GM12878 (cell line): ENCODE data around the gene RNF183. TPM values are rescaled to one million over a fixed set of nuclear protein-coding genes. Genes with fewer than 3 reads are reported as not detected.

Source experiments
- ATF2 ChIP-seq: IDR thresholded peaks from 2 replicates; pipeline ENCODE4 v1.6.1; 2012; ENCODE audit warnings: low read length, inconsistent platforms
- CREM ChIP-seq: IDR thresholded peaks from 2 replicates; pipeline ENCODE4 v1.6.1; 2014; ENCODE audit warnings: antibody characterized with exemption, low read depth
- GATAD2B ChIP-seq: fragments of 450-650 bp; conservative IDR thresholded peaks from 2 replicates; pipeline ENCODE4 v1.6.1; 2017; ENCODE audit warnings: low read depth, mild to moderate bottlenecking, moderate library complexity
- HDGF ChIP-seq: fragments of 450-650 bp; IDR thresholded peaks from 2 replicates; pipeline ENCODE4 v1.6.1; 2016; ENCODE audit warnings: antibody characterized with exemption
- IRF4 ChIP-seq: IDR thresholded peaks from 2 replicates; pipeline ENCODE4 v1.6.1; 2011; ENCODE audit warnings: low read depth, low read length
- JUND ChIP-seq: IDR thresholded peaks from 2 replicates; pipeline ENCODE4 v1.6.1; 2012; ENCODE audit warnings: low read depth, mild to moderate bottlenecking, low read length, improper control_type of control experiment, moderate library complexity
- MEF2A ChIP-seq: IDR thresholded peaks from 2 replicates; pipeline ENCODE4 v1.6.1; 2011; ENCODE audit warnings: low read depth, mild to moderate bottlenecking, low read length, moderate library complexity; ENCODE audit not compliant: insufficient read depth
- MTA3 ChIP-seq: IDR thresholded peaks from 2 replicates; pipeline ENCODE4 v1.6.1; 2012; ENCODE audit warnings: low read length, inconsistent platforms, borderline replicate concordance
- NR2C1 ChIP-seq: fragments of 450-650 bp; IDR thresholded peaks from 2 replicates; pipeline ENCODE4 v1.6.1; 2017; ENCODE audit warnings: antibody characterized with exemption, mild to moderate bottlenecking, moderate library complexity
- PAX5 ChIP-seq: IDR thresholded peaks from 2 replicates; pipeline ENCODE4 v1.6.1; 2011; ENCODE audit warnings: low read depth, low read length, borderline replicate concordance
- PKNOX1 ChIP-seq: fragments of 450-650 bp; IDR thresholded peaks from 2 replicates; pipeline ENCODE4 v1.6.1; 2016; ENCODE audit warnings: mild to moderate bottlenecking
- POLR2A ChIP-seq: IDR thresholded peaks from 2 replicates; pipeline ENCODE4 v1.6.1; 2011; ENCODE audit warnings: low read depth, mild to moderate bottlenecking, low read length
- POU2F2 ChIP-seq: IDR thresholded peaks from 3 replicates; pipeline ENCODE4 v1.6.1; 2011; ENCODE audit warnings: low read depth, mild to moderate bottlenecking, low read length, borderline replicate concordance
- RB1 ChIP-seq: fragments of 450-650 bp; formaldehyde crosslinking; IDR thresholded peaks from 2 replicates; pipeline ENCODE4 v1.6.1; 2017; ENCODE audit warnings: mild to moderate bottlenecking, borderline replicate concordance
- RUNX3 ChIP-seq: IDR thresholded peaks from 2 replicates; pipeline ENCODE4 v1.6.1; 2012; ENCODE audit warnings: low read length, inconsistent platforms
- SMARCA5 ChIP-seq: fragments of 450-650 bp; IDR thresholded peaks from 2 replicates; pipeline ENCODE4 v1.6.1; 2017; ENCODE audit warnings: mild to moderate bottlenecking
- SUZ12 ChIP-seq: fragments of 200-600 bp; sonication (generic); IDR thresholded peaks from one replicate; pipeline ENCODE4 v1.6.1; 2018; ENCODE audit warnings: antibody characterized with exemption, mild to moderate bottlenecking; ENCODE audit not compliant: unreplicated experiment
- USF2 ChIP-seq: IDR thresholded peaks from 2 replicates; pipeline ENCODE4 v1.6.1; 2011; ENCODE audit warnings: low read depth, low read length, improper control_type of control experiment, borderline replicate concordance
- ZBTB11 ChIP-seq: fragments of 450-650 bp; formaldehyde crosslinking; IDR thresholded peaks from 2 replicates; pipeline ENCODE4 v1.5.0; 2022; ENCODE audit warnings: mild to moderate bottlenecking, missing genetic modification characterization
- ZNF207 ChIP-seq: fragments of 450-650 bp; IDR thresholded peaks from 2 replicates; pipeline ENCODE4 v1.6.1; 2014; ENCODE audit warnings: antibody characterized with exemption, mild to moderate bottlenecking, borderline replicate concordance
- polyA plus RNA-seq, 11 experiments: library from polyadenylated mRNA; depleted of rRNA in 4 of 11; unstranded in 6 of 11; stranded (reverse) in 5 of 11; fragments of >200 nt; fragmentation: Nextera tagmentation in 4 of 11; fragmentation: Illumina TruSeq in 1 of 11; extraction: Ambion mirVana in 4 of 11; extraction: Trizol in 1 of 11; gene quantifications; 1 replicate in 1 of 11; 2 replicates in 10 of 11; pipeline versions ENCODE4 v1.2.1 to v1.2.3, GENCODE V29; 2011 to 2016; ENCODE audit warnings: inconsistent platforms in 2 of 11, missing spikeins in 2 of 11, low read depth in 1 of 11
- total RNA-seq, 4 experiments: library from RNA; depleted of rRNA in 3 of 4; stranded (reverse); fragments of >200 nt in 3 of 4; fragmentation: Illumina TruSeq in 1 of 4; extraction: Trizol in 1 of 4; gene quantifications; 2 replicates each; pipeline versions ENCODE4 v1.2.1 to v1.2.3, GENCODE V29; 2013 to 2021

The RNF183 gene
- total and polyA plus RNA-seq, 10 of the 15 experiments (the other 5 are each of a cell fraction or from before 2014, with no cell fraction given) = 0.03 to 0.26 (median 0.07) TPM; not detected in 6

GRCh38 chr9:113340011-113340699 lies 37.0 kb upstream of the RNF183 start, which contains the start of gene WDR31 (continued):
- TF ChIP-seq ZBTB11 (CRISPR knock-in tag) = peak; percentile 95
- no peak for TF ChIP-seq MTA3
- TF ChIP-seq SMARCA5 = 0 out of 2 replicates have a peak, but pooled peaks have one; percentile 46
- TF ChIP-seq NR2C1 = peak; percentile 69
- TF ChIP-seq SUZ12 = no peak
- peak; percentile 69; the same call in 1 of the 3 replicates for TF ChIP-seq POU2F2
- peak; percentile 66 for TF ChIP-seq GATAD2B
- no peak; the same call in none of the 2 replicates for TF ChIP-seq POLR2A
- TF ChIP-seq RUNX3 = peak; percentile 66
- peak; percentile 93 for TF ChIP-seq RB1
- no peak; the same call in 1 of the 2 replicates for TF ChIP-seq ZNF207
- no peak for TF ChIP-seq USF2
- peak; percentile 49; the same call in 1 of the 2 replicates for TF ChIP-seq MEF2A
- TF ChIP-seq CREM = peak; percentile 64; the same call in 1 of the 2 replicates
- peak; percentile 40; the same call in 1 of the 2 replicates for TF ChIP-seq IRF4
- no peak for TF ChIP-seq HDGF
- TF ChIP-seq ATF2 = no peak
- no peak for TF ChIP-seq JUND
- no peak for TF ChIP-seq PKNOX1
- peak; percentile 85 for TF ChIP-seq PAX5
